ENCODE measurements around the gene HS3ST5. TPM values are rescaled to one million over a fixed set of nuclear protein-coding genes. Genes with fewer than 3 reads are reported as not detected.

The HS3ST5 gene
- total RNA-seq, 4 donors from 2014 or later: 0.42 to 2.8 TPM; not detected in 2

- TF ChIP-seq EP300 (IDR thresholded peaks at IDR 0.05) (no peak), POLR2A (IDR thresholded peaks at IDR 0.05) (no peak)
These were observed 155.3 kb downstream of the HS3ST5 start for GRCh38 chr6:114187563-114187962.

GRCh38 chr6:114181664-114182063, 161.2 kb downstream of the HS3ST5 start:
- Histone ChIP-seq H3K4me3 (no peak overlapping the region), H3K4me1 (peaks cover 0 to 10% (median 0%) of the 10 kb centered on the region in 4 donors), H3K9me3 (no peaks in the 10 kb centered on the region), H3K36me3 (no peaks in the 10 kb centered on the region), H3K27ac (no peak overlapping the region), H3K27me3 (no peaks in the 10 kb centered on the region)
- DNase-seq (ENCODE audit: low spot score in 2 of 2): no peak
- WGBS, 2 donors: 39 to 44% methylated on average over 3 of the region's 3 CpGs
- no peak for TF ChIP-seq POLR2A (IDR thresholded peaks at IDR 0.05)
- TF ChIP-seq EP300 (IDR thresholded peaks at IDR 0.05): no peak

More at GRCh38 chr6:114187563-114187962, 155.3 kb downstream of the HS3ST5 start:
- Histone ChIP-seq H3K4me1 (no peaks in the 10 kb centered on the region), H3K27ac (no peak overlapping the region), H3K9me3 (no peaks in the 10 kb centered on the region), H3K36me3 (no peaks in the 10 kb centered on the region), H3K27me3 (no peaks in the 10 kb centered on the region), H3K4me3 (no peak overlapping the region)
- 92 to 93% methylated on average over 4 of the region's 4 CpGs for WGBS, 2 donors
- DNase-seq (ENCODE audit: low spot score in 2 of 2): no peak

GRCh38 chr6:114179411-114179810, 163.4 kb downstream of the HS3ST5 start:
- Histone ChIP-seq H3K4me3 (no peak overlapping the region), H3K9me3 (no peaks in the 10 kb centered on the region), H3K27me3 (no peaks in the 10 kb centered on the region), H3K27ac (no peak overlapping the region), H3K4me1 (peaks cover 0 to 10% (median 0%) of the 10 kb centered on the region in 4 donors), H3K36me3 (no peaks in the 10 kb centered on the region)
- no peak for DNase-seq (ENCODE audit: low spot score in 2 of 2)
- 70 to 94% methylated on average over 1 of the region's 1 CpG for WGBS, 2 donors
- TF ChIP-seq POLR2A (IDR thresholded peaks at IDR 0.05) (no peak), EP300 (IDR thresholded peaks at IDR 0.05) (no peak), CTCF (IDR thresholded peaks at IDR 0.05) (no peak)

DNA sequence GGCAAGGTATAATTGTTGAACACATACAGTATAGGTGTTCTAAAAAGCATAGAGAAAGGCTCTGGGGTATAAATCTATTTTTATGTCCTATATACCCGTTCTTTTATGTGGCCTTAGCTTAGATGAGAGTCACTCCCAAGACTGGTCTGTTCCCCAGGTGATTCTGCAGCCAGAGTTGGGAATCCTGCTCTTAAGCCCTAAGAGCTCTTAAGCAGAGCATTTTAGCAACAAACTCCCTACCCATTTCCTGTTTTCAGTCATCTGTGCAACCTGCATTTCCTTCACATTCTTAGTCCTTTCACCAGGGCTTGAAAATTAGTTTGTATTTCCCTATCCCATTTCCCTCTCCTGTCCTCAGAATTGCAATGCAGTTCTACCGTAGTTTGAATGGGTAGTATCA, 166.1 kb downstream of the HS3ST5 start:
- WGBS, 2 donors: 71 to 75% methylated on average over 2 of the region's 2 CpGs
- Histone ChIP-seq H3K4me3 (no peak overlapping the region), H3K4me1 (peaks cover 0 to 5% (median 0%) of the 10 kb centered on the region in 4 donors), H3K27ac (no peak overlapping the region), H3K36me3 (no peaks in the 10 kb centered on the region), H3K9me3 (no peaks in the 10 kb centered on the region), H3K27me3 (no peaks in the 10 kb centered on the region)
- TF ChIP-seq CTCF (IDR thresholded peaks at IDR 0.05) (no peak), POLR2A (IDR thresholded peaks at IDR 0.05) (no peak), EP300 (IDR thresholded peaks at IDR 0.05) (no peak)
- no peak for DNase-seq (ENCODE audit: low spot score in 2 of 2)

DNA sequence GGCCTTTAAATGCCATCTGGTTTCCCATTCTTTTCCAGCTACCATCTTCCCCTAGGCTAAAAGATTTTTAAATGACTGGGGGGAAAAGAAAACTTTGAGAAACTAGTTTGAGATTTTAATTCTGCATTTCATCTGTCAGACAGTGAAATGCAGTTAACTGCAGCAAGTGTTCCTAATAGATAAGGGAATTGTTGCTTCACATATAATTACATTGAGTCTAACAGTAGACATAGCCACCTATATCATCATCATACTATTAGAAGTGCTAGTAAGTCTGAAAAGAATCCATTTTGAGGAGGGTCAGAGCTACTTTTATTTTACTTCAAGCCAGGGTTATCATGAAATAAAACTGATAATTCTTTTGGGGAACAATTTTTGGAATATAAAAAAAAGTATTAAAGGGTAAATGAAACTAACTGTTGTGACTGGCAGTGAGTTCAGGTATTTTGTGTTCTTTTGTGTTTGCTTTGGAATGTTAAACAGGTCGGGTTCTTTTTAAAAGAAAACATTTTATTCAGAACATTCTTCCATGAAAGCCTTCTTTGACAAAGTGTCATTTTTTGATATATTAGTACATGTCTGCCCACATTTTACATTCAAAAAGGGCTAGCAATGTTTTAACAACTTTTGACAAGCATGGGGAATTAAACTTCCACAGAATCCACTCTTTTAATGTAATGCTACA, 170.1 kb downstream of the HS3ST5 start:
- 29 to 34% methylated on average over 1 of the region's 1 CpG for WGBS, 2 donors
- DNase-seq (ENCODE audit: low spot score in 2 of 2): no peak
- Histone ChIP-seq H3K36me3 (no peaks in the 10 kb centered on the region), H3K4me3 (no peak overlapping the region), H3K27me3 (no peaks in the 10 kb centered on the region), H3K4me1 (no peaks in the 10 kb centered on the region), H3K9me3 (no peaks in the 10 kb centered on the region), H3K27ac (no peak overlapping the region)
- TF ChIP-seq POLR2A (IDR thresholded peaks at IDR 0.05) (no peak), EP300 (IDR thresholded peaks at IDR 0.05) (no peak), CTCF (IDR thresholded peaks at IDR 0.05) (no peak)

DNA sequence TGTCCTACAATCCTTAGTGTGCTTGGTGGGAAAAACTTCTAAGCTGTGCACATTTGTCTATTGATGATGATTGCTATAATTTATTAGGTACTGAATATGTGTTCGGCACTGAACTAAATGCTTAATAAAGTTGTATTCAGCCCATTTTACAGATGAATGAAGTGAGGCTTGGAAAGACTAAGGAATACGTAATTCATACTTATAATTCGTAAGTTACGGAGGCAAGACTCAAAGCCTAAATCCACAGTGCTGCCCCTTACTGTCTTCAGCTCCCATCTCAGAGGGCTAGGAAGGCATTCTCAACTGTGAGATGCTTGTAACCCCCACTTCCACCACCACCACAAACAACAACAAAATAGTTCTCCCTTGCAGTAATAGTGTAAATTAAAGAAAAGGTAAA, 171.3 kb downstream of the HS3ST5 start:
- WGBS, 2 donors: 97 to 98% methylated on average over 4 of the region's 4 CpGs

More for the DNA sequence above, 171.3 kb downstream of the HS3ST5 start:
- Histone ChIP-seq H3K36me3 (no peaks in the 10 kb centered on the region), H3K4me1 (no peaks in the 10 kb centered on the region), H3K27me3 (no peaks in the 10 kb centered on the region), H3K9me3 (no peaks in the 10 kb centered on the region), H3K27ac (no peak overlapping the region), H3K4me3 (no peak overlapping the region)
- TF ChIP-seq EP300 (IDR thresholded peaks at IDR 0.05) (no peak), POLR2A (IDR thresholded peaks at IDR 0.05) (no peak), CTCF (IDR thresholded peaks at IDR 0.05) (no peak)
- no peak for DNase-seq (ENCODE audit: low spot score in 2 of 2)
